RWPE2 (cell line): ENCODE data around the gene AP3S1.
"Not testable (repeated sequence)": the region's sequence is repeated elsewhere in the genome, so short reads cannot be mapped to it uniquely, and the experiment has no call there.

Experiments used
- ATAC-seq: fragments of 200-7000 bp; cut with Tn5 transposase; 3 replicates; pipeline ENCODE4 v1.9.1; 2021; ENCODE audit warnings: low read depth
- DNase-seq: peaks from one replicate; pipeline ENCODE4 v3.0.0-alpha.2; 2020; ENCODE audit warnings: low spot score
- H3K27ac ChIP-seq: fragments of 450-650 bp; 2 replicates; pipeline ENCODE4 v1.5.1; 2017; ENCODE audit warnings: mild to moderate bottlenecking; ENCODE audit not compliant: poor library complexity, severe bottlenecking
- H3K27me3 ChIP-seq: fragments of 250-450 bp; sonication (Bioruptor Pico); 2 replicates; pipeline ENCODE4 v1.5.1; 2021; ENCODE audit warnings: mild to moderate bottlenecking, moderate library complexity; ENCODE audit not compliant: insufficient read depth, poor library complexity, severe bottlenecking
- H3K36me3 ChIP-seq: fragments of 250-450 bp; sonication (Bioruptor Pico); 2 replicates; pipeline ENCODE4 v1.5.1; 2020; ENCODE audit warnings: low read depth, mild to moderate bottlenecking, moderate library complexity
- H3K4me1 ChIP-seq: fragments of 250-450 bp; sonication (Bioruptor Pico); 2 replicates; pipeline ENCODE4 v1.5.1; 2021; ENCODE audit warnings: mild to moderate bottlenecking, moderate library complexity; ENCODE audit not compliant: insufficient read depth, poor library complexity, severe bottlenecking
- H3K4me3 ChIP-seq: fragments of 250-450 bp; sonication (Bioruptor Pico); 2 replicates; pipeline ENCODE4 v1.5.1; 2021; ENCODE audit warnings: mild to moderate bottlenecking, moderate library complexity; ENCODE audit not compliant: severe bottlenecking
- H3K9me3 ChIP-seq: fragments of 250-450 bp; sonication (Bioruptor Pico); 2 replicates; pipeline ENCODE4 v1.5.1; 2021; ENCODE audit warnings: mild to moderate bottlenecking, moderate library complexity; ENCODE audit not compliant: severe bottlenecking
- CTCF ChIP-seq: fragments of 450-650 bp; IDR thresholded peaks from one replicate; pipeline ENCODE4 v1.5.1; 2017; ENCODE audit warnings: mild to moderate bottlenecking, moderate library complexity; ENCODE audit not compliant: poor library complexity, severe bottlenecking

AP3S1 gene

GRCh38 chr5:115801152-115801551 is 40.6 kb upstream of the AP3S1 start:
- Histone ChIP-seq H3K9me3 (no peaks in the 10 kb centered on the region), H3K27ac (no peak overlapping the region), H3K4me1 (no peaks in the 10 kb centered on the region), H3K27me3 (no peaks in the 10 kb centered on the region), H3K36me3 (no peaks in the 10 kb centered on the region), H3K4me3 (no peak overlapping the region)
- DNase-seq (no peak), ATAC-seq (no peak)
- TF ChIP-seq CTCF: no peak

GRCh38 chr5:115801984-115802383 is 39.8 kb upstream of the AP3S1 start:
- no peaks in the 10 kb centered on the region for H3K27me3 ChIP-seq
- H3K27ac ChIP-seq: no peak overlapping the region
- no peak for TF ChIP-seq CTCF
- ATAC-seq (no peak), DNase-seq (no peak)
- H3K36me3 ChIP-seq: no peaks in the 10 kb centered on the region
- no peaks in the 10 kb centered on the region for H3K4me1 ChIP-seq
- H3K4me3 ChIP-seq: no peak overlapping the region
- no peaks in the 10 kb centered on the region for H3K9me3 ChIP-seq

GRCh38 chr5:115806986-115807653 is 34.6 kb upstream of the AP3S1 start:
- Histone ChIP-seq H3K4me1 (no peaks in the 10 kb centered on the region), H3K27ac (no peak overlapping the region), H3K4me3 (no peak overlapping the region), H3K27me3 (peaks cover 2% of the 10 kb centered on the region), H3K36me3 (no peaks in the 10 kb centered on the region), H3K9me3 (no peaks in the 10 kb centered on the region)
- ATAC-seq (no peak), DNase-seq (no peak)
- no peak for TF ChIP-seq CTCF

GRCh38 chr5:115807654-115808052 is 34.1 kb upstream of the AP3S1 start:
- Histone ChIP-seq H3K4me1 (no peaks in the 10 kb centered on the region), H3K27me3 (peaks cover 7% of the 10 kb centered on the region), H3K36me3 (no peaks in the 10 kb centered on the region), H3K4me3 (no peak overlapping the region), H3K9me3 (no peaks in the 10 kb centered on the region), H3K27ac (no peak overlapping the region)
- no peak for TF ChIP-seq CTCF
- DNase-seq (no peak), ATAC-seq (no peak)

GRCh38 chr5:115808066-115808465 is 33.7 kb upstream of the AP3S1 start:
- H3K4me3 ChIP-seq, H3K4me1 ChIP-seq, H3K36me3 ChIP-seq, H3K9me3 ChIP-seq, H3K27me3 ChIP-seq, H3K27ac ChIP-seq, ATAC-seq, DNase-seq: not testable (repeated sequence)
